GM19463 (cell line): ENCODE measurements around the gene ZNF444.
"Not testable (repeated sequence)": the region's sequence is repeated elsewhere in the genome, so short reads cannot be mapped to it uniquely, and the experiment has no call there.

ENCODE experiments used
- ATAC-seq: cut with Tn5 transposase; IDR thresholded peaks from one replicate; pipeline ENCODE4 v1.9.1; 2021; ENCODE audit warnings: mild to moderate bottlenecking, moderate library complexity; ENCODE audit not compliant: unreplicated experiment

ZNF444 gene

GRCh38 chr19:56140583-56141416 is at the start of gene ZNF444:
TSS of gene ZNF444 (plus strand) at chr19:56141287. CDS start at chr19:56146912, 5,625 bp downstream.
- peak; percentile 83 for ATAC-seq

- no peak for ATAC-seq
Measured at GRCh38 chr19:56091751-56092546, 49.1 kb upstream of the ZNF444 start.

GRCh38 chr19:56092685-56093631 is 48.1 kb upstream of the ZNF444 start:
- ATAC-seq: no peak

- ATAC-seq: no peak
Measured at GRCh38 chr19:56094449-56094848, 46.6 kb upstream of the ZNF444 start.

- ATAC-seq: no peak
Measured at GRCh38 chr19:56096665-56097064, 44.4 kb upstream of the ZNF444 start.

- no peak for ATAC-seq
Measured at GRCh38 chr19:56097306-56097705, 43.8 kb upstream of the ZNF444 start.

- ATAC-seq: no peak
Measured at GRCh38 chr19:56097776-56098175, 43.3 kb upstream of the ZNF444 start.

GRCh38 chr19:56098237-56098636 is 42.9 kb upstream of the ZNF444 start:
- ATAC-seq: not testable (repeated sequence)

GRCh38 chr19:56098731-56099568 is 42.1 kb upstream of the ZNF444 start:
- ATAC-seq: no peak

- ATAC-seq: no peak
Measured at GRCh38 chr19:56099638-56100539, 41.2 kb upstream of the ZNF444 start.

GRCh38 chr19:56101095-56101494 is 40.0 kb upstream of the ZNF444 start:
- no peak for ATAC-seq

- no peak for ATAC-seq
Measured at GRCh38 chr19:56101746-56102535, 39.1 kb upstream of the ZNF444 start.

GRCh38 chr19:56103027-56103614 is 38.0 kb upstream of the ZNF444 start:
- ATAC-seq: no peak

- no peak for ATAC-seq
Measured at GRCh38 chr19:56104423-56104822, 36.7 kb upstream of the ZNF444 start.

- ATAC-seq: no peak
Measured at GRCh38 chr19:56105090-56105701, 35.9 kb upstream of the ZNF444 start.

- not testable (repeated sequence) for ATAC-seq
Measured at GRCh38 chr19:56105831-56106396, 35.2 kb upstream of the ZNF444 start.

GRCh38 chr19:56106397-56106849 is 34.7 kb upstream of the ZNF444 start:
- no peak for ATAC-seq
